Measurements from ENCODE around the gene NFRKB. TPM values are rescaled to one million over a fixed set of nuclear protein-coding genes. Genes with fewer than 3 reads are reported as not detected.

NFRKB gene
- total RNA-seq, 1 experiment from 2014 or later = 23.4 TPM

Other genes with a start within 250 kb of the NFRKB start
- gene TMEM45B, start 79.7 kb downstream of the NFRKB start, total RNA-seq (2014; rRNA removed; shearing (Covaris generic)) = not detected in 2 replicates
- 6.2 and 6.7 TPM in 2 replicates for gene PRDM10, start 107.3 kb upstream of the NFRKB start, total RNA-seq (2014; rRNA removed; shearing (Covaris generic))
- gene APLP2, start 174.3 kb upstream of the NFRKB start, total RNA-seq (2014; rRNA removed; shearing (Covaris generic)) = 76.1 and 83.1 TPM in 2 replicates

All from SJCRH30 (cell line).